ENCODE results near the gene PWWP2B.
"Not testable (repeated sequence)": the region's sequence is repeated elsewhere in the genome, so short reads cannot be mapped to it uniquely, and the experiment has no call there.

Gene PWWP2B

DNA sequence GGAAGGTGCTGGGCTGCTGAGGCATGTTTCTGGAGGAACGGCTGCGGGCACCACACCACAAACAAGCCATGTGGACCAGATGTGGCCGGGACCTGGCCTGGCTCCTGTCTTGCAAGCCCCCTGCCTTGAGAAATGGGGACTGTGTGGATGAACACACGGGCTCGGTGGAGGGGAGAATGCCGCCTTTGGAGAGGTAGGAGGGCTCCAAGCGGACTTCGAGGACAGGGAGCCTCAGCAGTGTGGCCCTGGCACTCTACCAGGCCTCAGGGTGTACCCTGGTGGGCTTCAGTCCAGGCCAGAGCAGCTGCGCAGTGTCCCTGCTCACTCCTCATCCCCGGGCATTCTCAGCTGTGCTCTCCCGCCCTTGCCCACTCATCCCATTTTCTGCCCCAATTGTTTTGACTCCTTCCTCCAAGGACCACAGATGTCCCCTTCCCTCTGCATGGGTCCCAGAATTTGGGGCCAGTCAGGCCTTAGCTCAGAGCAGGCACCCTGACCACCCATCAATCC, 31.5 kb downstream of the PWWP2B start:
- in situ Hi-C loops (cut with HindIII; ENCODE audit: low sequenced_read_pairs), result no loop called here

DNA sequence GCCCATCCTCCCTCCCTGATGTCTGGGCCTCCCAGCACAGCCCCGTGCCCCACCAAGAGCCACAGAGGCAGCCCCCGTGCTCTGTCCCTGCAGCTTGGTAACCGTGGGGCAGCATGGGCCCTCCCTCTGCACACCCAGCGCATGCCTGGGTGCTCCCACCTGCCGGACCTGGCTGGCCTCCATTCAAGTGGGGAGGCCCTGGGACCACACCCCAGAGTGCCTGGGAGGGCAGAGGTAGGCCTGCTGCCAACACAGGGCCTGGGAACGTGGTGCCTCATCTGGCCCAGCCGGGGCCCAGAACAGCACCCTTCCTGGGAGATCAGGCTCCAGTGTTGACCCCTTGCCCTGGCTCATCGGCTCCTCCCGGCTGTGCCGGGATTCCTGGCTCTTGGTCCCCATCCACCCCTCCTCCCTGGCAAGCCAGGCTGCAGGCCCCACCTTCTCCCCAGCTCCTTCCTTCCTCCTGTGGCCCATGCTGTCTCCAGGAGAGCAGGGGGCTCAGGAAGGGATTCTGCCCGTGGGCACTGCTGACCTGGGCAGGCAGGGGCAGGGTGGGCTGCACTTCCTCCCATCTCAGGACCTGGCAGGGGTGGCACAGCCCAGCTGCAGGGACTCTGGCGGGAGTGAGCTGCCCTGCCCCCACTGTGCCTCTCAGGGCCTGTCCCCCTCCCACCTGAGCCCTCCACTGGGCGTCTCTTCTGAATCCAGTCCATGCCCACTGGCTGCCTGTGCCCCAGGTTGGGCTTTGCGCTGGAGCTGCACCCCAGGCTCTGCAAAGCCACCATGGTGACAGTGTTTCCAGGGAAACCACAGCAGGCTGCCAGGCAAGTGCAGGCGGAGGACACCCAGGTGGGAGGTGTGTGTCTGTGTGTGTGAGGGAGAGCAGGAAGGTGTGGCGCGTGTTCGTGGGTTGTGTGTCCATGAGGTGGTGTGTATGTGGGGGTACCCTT, 32.6 kb downstream of the PWWP2B start:
- in situ Hi-C loops (cut with HindIII; ENCODE audit: low sequenced_read_pairs), result loop anchor here (5.0 kb wide), 1 partner anchor 37 kb away; no protein-coding TSS in a partner anchor

DNA sequence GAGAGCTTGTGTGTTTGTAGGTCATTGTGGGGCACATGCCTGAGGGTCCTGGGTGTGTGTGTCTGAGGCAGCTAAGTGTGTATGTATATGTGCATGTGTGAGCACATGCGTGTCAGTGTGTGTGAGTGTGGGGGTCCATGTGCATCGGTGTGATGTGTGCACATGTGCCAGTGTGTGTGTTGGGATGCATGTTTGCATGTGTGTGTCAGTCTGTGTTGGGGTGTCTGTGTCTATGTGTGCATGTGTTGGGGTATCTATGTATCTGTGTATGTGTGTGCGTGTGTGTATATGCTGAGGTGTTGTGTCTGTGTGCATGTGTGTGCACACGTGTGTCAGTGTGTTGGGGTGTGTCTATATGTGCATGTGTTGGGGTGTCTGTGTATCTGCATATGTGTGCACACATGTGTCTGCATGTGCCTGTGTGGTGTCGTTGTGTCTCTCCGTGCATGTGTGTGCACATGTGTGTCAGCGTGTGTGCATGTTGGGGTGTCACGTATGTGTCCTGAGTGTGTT, 33.3 kb downstream of the PWWP2B start:
- in situ Hi-C loops (cut with HindIII; ENCODE audit: low sequenced_read_pairs), result loop anchor here (5.0 kb wide), 1 partner anchor 38 kb away; no protein-coding TSS in a partner anchor

DNA sequence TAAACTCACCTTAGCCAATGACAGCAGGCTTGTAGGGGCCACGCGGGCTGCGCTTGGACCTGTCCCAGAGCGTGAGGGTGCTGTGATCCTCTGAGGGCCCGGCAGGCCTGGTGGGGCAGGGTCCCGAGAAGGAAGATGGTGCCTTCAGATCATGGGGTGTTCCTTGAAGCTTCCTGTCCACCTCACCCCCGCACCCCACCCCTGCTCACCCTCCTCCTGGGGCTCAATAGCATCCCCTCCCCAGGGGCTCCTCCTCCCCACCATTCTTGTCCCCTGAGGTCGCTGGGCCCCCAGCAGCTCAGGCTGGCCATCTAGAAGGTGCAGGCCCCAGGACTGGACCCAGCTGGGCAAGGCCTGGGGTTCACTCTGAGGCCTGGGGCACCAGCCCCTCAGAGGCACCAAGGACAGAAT, 33.9 kb downstream of the PWWP2B start:
- in situ Hi-C loops (cut with HindIII; ENCODE audit: low sequenced_read_pairs), result loop anchor here (5.0 kb wide), 1 partner anchor 39 kb away; no protein-coding TSS in a partner anchor

DNA sequence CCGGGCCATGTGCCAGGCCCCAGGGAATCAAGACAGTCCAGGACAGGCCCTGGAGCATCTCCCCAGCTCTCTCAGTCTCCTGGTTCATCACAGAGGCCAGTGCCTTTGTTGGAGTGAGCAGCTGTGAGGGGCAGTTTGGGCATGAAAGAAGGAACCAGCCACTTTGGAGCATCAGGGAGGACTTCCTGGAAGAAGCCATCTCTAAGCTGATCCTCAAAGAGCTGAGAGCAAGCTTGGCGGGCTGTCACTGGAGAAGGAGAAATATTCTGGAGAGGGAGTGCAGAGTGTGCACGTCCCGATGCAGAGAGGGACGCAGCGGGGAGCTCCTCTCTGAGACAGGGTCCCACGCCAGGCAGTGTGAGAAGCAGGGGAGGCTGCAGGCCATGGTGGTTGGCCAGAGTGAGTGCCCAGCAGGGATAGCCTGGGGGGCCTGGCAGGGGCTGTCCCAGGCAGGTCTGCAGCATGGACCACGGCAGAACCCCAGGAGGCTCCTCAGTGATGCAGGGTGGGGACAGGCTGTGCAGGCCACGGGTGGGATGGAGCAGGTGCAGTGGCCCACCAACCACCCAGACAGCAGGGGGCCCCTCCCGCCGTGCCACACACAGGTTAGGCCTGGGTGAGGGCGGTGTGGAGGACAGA, 34.7 kb downstream of the PWWP2B start:
- in situ Hi-C loops (cut with HindIII; ENCODE audit: low sequenced_read_pairs), result loop anchor here (5.0 kb wide), 1 partner anchor 39 kb away; no protein-coding TSS in a partner anchor

DNA sequence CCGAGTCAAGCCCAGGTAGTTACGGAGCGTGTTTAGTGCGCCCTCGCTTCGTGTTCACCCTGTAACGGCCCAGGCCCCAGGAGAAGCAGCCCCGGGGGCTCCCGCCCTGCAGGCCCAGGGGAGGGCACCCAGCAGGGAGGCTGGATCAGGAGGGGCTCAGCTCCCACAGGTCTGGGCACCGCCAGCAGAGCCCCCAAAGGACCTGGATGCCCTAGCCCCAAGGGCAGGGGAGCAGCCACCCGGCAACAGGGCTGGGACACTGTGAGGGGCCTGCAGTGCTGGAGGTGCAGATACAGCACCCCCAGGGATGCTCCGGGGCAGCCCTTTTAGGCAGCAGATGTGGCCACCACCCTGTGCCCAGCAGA, 35.2 kb downstream of the PWWP2B start:
- in situ Hi-C loops (cut with HindIII; ENCODE audit: low sequenced_read_pairs), result loop anchor here (5.0 kb wide), 1 partner anchor 40 kb away; no protein-coding TSS in a partner anchor

DNA sequence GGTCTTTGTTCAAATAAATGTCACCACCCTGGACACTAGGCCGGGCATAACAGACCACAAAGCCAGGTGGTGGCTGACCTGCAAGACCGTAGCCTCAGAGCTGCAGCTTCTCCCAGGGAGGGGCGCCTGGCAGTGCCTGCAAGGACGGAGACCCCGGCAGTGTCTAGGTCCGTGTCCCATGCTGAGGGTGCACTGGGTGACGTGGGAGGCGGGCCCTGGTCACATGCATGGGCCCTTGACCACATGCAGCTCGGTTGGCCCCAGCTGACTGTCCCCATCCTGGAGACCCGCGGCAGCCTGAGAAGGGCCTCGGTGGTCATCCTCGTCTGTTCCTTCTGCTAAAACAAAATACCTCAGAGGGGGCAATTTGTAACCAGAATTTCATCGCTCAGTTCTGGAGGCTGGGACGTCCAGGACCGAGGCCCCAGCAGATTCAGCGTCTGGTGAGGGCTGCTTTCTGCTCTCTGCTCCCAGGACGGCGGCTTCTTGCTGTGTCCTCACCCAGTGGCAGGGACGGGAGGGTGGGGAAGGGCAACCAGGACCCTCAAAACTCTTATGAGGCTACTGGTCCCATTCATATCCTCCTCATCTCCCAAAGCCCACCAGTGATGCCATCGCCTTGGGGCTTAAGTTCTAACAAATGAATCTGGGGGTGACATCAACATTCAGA, 36.8 kb downstream of the PWWP2B start:
- in situ Hi-C loops (cut with HindIII; ENCODE audit: low sequenced_read_pairs), result loop anchor here (5.0 kb wide), 1 partner anchor 42 kb away; no protein-coding TSS in a partner anchor

DNA sequence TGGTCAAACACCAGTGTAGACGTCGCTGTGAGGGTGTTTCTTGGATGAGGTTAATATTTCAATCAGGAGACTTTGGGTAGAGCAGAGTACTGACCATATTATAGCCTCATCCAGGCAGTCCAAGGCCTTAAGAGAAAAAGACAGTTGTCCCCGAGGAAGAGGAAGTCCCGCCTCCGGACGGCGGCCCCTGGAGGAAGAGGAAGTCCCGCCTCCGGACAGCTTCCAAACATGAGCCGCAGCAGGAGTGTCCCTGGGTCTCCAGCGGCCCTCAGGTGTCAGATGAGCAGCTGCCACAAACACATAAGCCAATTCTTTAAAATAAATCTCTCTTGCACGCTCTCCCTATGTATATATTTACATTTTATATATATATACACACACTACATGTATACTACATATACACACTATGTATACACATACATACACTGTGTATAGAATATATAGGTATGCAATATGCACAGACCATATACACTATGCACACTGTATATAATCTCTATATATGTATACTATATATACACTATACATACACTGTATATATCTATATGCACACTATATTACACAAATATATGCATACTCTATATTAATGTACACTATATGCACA, 37.5 kb downstream of the PWWP2B start:
- in situ Hi-C loops (cut with HindIII; ENCODE audit: low sequenced_read_pairs), result loop anchor here (5.0 kb wide), 1 partner anchor 42 kb away; no protein-coding TSS in a partner anchor

DNA sequence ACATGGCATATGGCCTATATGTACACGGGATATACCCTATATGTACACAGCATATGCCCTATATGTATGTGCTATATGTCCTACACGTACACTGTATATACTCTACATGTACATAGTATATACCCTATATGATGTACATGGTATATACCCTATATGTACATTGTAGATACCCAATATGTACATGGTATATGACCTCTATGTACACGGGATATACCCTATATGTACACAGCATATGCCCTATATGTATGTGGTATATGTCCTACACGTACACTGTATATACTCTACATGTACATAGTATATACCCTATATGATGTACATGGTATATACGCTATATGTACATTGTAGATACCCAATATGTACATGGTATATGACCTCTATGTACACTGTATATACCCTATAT, 38.3 kb downstream of the PWWP2B start:
- in situ Hi-C loops (cut with HindIII; ENCODE audit: low sequenced_read_pairs), result not testable (repeated sequence)

DNA sequence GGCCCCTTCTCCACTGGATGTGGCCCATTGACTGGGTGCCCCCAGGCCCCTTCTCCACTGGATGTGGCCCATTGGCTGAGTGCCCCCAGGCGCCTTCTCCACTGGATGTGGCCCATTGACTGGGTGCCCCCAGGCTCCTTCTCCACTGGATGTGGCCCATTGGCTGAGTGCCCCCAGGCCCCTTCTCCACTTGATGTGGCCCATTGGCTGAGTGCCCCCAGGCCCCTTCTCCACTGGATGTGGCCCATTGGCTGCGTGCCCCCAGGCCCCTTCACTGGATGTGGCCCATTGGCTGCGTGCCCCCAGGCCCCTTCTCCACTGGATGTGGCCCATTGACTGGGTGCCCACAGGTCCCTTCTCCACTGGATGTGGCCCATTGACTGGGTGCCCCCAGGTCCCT, 39.1 kb downstream of the PWWP2B start:
- in situ Hi-C loops (cut with HindIII; ENCODE audit: low sequenced_read_pairs), result not testable (repeated sequence)

DNA sequence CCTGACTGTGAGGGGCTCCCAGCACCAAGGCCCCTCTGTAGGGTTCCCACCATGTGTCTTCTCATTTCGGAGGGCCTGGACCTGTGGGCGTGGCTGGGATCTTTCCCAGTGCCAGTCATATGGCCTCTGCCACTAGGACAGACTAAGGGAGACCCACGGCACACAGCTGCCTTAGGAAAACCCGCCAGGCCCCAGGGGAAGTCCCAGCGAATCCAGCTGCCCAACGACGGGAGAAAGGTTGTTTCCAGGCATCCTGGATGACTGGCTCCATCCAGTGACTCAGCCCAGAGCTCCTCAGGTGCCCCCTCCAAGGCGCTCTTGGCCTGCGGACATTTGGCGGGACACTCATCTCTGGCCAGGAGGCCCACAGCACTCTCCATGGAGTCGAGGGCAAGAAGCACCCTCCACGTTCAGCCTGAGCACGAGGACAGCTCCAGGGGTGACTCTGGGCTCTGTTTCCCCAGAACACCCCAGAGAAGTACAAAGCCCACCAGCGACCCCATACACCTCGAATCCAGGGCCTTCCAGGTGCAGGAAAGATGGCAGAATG, 39.9 kb downstream of the PWWP2B start:
- in situ Hi-C loops (cut with HindIII; ENCODE audit: low sequenced_read_pairs), result no loop called here

DNA sequence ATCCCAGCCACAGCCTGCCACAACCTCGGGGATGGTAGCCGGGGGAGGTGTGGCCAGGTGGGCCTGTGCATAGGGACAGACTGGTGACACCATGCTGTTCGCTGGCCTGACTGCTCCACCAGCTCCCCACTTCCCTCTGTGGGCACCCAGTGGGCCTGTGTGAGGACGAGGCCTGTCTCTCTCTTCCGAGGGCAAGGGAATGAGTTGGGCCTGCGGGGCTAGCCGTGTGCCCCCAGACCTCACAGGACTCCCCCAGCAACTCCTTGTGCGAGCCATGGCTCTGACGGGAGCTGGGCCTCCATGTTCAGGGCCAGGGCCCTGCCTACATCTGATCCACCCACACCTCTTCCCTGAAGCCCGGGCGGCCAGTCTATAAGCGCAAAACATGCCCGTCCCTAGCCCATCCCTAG, 40.5 kb downstream of the PWWP2B start:
- in situ Hi-C loops (cut with HindIII; ENCODE audit: low sequenced_read_pairs), result no loop called here

DNA sequence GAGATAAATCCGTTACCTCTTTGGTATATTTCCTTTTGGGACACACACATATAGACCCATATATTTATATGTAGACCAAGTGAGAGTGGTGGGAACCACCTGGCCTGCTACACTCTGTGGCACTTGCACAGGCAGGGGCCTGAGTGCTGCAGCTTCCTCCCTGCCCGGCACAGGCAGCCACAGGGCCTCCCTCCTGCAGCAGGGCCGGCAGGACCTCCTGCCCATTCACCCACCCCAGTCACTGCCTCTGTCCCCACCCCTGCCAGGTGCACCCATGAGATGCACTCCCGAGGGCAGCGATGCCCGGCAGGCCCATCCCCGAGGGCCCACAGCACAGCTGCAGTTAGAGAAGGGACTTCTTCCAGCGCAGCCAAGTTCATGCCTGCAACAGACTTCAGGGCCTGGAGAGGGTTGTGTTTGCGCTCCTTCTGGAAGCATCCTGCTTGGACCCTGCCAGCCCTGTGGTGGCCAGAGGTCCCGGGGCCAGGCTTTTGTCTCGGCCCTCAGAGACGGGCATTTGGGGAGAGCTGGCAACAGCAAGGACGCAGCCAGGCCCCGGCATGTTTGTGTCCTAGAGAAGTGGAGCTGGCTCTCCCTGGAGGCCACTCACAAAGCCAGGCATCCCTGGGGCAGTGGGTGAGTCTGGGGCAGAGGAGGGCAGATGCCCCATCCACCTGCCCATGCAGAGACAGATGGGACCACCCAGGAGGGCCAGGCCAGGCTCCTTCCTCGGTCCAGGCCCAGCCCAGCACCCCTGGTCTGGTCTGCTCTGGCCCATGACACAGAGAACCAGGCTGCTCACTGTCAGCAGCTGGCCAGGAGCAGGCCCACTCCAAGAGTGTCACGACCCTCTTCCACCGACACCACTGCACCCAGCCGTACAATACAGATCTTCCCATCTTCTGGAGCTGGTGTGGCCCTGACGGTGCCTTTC, 41.4 kb downstream of the PWWP2B start:
- in situ Hi-C loops (cut with HindIII; ENCODE audit: low sequenced_read_pairs), result no loop called here

DNA sequence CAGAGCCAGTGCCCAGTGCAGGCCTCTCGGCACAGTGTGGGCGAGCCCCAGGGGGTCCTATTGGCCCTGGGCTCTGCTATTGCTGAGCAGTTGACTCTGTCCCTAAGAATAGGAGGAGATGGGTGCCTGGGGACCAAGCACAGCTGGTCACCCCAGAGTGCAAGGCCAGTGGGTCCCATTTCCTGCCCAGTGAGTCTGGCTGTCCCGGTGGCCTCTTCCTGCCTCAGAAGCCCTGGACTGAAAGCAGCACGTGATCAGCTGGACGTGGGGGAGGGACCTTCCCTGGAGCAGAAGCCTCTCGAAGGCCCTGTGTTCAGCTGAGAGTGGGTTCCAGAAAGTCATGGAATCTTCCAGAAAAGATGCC, 42.0 kb downstream of the PWWP2B start:
- in situ Hi-C loops (cut with HindIII; ENCODE audit: low sequenced_read_pairs), result no loop called here

DNA sequence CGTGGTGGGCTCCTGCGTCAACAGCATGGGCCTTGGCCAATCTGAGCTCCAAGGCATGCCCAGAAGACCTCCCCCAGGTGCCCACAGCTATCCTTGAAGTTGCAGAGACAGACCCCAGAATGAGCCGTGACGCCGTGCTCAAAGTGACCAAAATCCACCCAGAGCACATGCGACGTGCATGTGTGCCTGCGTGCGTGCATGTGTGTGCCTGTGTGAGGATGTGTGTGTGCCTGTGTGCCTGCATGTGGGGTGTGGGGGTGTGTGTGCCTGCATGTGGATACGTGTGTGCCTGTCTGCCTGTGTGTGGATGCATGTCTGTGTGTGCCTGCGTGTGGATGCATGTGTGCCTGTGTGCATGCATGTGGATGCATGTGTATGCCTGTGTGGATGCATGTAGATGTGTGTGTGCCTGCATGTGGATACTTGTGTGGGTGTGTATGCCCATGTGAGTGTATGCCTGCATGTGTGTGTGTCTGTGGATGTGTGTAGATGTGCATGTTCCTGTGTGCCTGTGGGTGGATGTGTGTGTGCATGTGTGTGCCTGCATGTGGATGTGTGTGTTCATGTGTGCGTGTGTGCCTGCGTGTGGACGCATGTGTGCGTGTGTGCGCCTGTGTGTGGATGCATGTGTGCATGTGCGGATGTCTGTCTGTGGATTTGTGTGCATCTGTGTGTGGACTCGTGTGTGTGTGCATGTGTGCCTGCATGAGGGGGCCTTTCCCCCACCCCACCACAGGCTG, 42.6 kb downstream of the PWWP2B start:
- in situ Hi-C loops (cut with HindIII; ENCODE audit: low sequenced_read_pairs), result no loop called here

DNA sequence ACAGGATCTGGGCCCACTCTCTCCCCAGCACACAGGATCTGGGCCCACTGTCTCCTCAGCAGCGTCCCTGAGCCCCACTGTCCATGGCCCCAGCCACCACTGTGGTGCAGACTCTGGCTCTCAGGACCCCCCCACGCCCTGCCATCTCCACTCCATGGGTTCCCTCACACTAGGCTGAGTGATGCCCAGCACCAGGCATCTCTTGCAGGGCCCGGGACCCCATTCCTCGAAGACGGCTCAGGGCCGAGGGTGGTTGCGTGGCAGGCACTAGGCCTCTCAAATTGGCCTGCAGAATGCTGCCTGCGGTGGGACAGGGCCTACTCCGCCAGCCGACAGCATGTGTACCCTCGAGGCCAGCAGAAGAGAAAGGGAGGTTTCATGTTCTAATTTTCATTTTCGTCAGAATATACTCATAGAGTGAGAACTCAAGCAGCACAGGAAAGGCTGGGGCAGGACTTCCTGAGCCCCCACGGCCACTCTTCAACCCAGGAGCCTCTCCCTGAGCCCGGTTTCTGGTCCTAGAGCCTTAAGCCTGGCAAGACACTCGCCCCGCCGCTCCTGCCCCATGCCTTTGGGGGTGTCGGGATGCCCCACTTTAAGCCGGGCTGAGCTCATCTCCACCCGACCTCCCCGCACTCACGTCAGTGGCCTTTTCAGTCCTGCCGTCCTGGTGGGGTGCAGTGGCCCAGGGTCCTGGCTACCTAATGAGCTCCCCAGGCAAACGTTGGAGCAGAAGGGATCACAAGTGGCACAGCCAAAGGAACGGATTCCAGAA, 44.0 kb downstream of the PWWP2B start:
- in situ Hi-C loops (cut with HindIII; ENCODE audit: low sequenced_read_pairs), result no loop called here

DNA sequence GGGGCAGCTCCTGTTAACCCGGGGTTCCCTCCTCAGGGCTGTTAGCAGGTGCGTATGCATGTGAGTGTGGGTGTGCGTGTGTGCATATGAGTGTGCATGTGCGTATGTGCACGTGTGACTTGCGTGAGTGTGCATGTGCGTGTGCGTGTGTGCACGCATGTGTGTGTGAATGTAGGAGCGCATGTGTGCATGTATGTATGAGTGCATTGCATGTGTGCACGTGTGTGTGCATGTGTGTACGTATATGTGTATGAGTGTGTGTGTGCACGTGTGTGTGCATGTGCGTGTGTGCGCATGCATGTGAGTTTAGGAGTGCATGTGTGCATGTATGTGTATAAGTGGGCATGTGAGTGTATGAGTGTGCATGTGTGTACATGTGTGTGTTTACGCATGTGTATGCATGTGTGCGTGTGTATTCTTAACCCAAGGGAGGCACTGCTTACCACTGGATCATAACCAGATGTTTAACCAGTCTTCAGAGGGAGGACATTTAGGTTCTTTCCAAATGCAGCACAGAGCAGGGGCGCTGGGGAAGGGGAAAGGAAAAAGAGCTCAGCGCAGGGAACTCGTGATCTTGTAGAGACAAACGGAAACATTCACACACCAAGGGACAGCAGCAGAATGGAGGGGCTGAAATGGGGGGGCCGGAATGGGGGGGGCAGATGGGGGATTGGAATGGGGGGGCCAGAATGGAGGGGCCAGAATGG, 45.0 kb downstream of the PWWP2B start:
- in situ Hi-C loops (cut with HindIII; ENCODE audit: low sequenced_read_pairs), result no loop called here

Measured in endothelial cell of hepatic sinusoid (primary cell).